Prostate gland (tissue), 2 donors: ENCODE measurements around the gene ACTG2.

Experiments
- POLR2A ChIP-seq: fragments of 450-650 bp; IDR thresholded peaks from one replicate; pipeline ENCODE4 v1.6.1; 2016; ENCODE audit warnings: antibody characterized with exemption, mild to moderate bottlenecking
- TF ChIP-seq, protein P1 (sequence below), 4 experiments: fragments of 200-600 bp in 2 of 4; fragments of 450-650 bp in 2 of 4; sonication (generic) in 2 of 4; IDR thresholded peaks; 1 replicate in 3 of 4; 2 replicates in 1 of 4; pipeline ENCODE4 v1.5.1; 2016 to 2019; ENCODE audit warnings: antibody characterized with exemption in 4 of 4, mild to moderate bottlenecking in 2 of 4, moderate library complexity in 2 of 4

DNA sequence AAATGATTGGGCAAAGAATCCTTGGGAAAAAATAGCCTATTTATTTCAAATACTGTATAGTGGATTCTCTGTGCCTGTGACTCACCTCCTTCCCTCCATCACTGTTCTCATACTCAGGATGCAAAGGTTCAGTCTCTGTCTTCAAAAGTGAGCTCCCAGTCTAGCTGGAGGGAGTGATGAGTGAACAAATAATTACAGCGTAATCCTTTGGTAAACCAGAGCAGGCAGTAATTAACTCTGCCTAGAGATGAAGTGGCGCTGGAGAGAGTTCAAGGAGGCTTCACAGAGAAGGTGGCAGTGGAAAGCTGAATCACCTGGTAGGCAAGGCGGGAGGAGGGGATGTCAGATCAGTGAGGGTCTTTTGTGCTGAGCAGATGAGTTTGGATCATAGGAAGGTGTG is 40.4 kb downstream of the ACTG2 start:
- no peak for TF ChIP-seq POLR2A
- TF ChIP-seq, protein P1, sequence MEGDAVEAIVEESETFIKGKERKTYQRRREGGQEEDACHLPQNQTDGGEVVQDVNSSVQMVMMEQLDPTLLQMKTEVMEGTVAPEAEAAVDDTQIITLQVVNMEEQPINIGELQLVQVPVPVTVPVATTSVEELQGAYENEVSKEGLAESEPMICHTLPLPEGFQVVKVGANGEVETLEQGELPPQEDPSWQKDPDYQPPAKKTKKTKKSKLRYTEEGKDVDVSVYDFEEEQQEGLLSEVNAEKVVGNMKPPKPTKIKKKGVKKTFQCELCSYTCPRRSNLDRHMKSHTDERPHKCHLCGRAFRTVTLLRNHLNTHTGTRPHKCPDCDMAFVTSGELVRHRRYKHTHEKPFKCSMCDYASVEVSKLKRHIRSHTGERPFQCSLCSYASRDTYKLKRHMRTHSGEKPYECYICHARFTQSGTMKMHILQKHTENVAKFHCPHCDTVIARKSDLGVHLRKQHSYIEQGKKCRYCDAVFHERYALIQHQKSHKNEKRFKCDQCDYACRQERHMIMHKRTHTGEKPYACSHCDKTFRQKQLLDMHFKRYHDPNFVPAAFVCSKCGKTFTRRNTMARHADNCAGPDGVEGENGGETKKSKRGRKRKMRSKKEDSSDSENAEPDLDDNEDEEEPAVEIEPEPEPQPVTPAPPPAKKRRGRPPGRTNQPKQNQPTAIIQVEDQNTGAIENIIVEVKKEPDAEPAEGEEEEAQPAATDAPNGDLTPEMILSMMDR (IDR thresholded peaks at IDR 0.05) = no peak
